HepG2 (cell line): ENCODE results near the gene TAMM41.

Source experiments
- EZH2 ChIP-seq: conservative IDR thresholded peaks from 2 replicates; pipeline ENCODE4 v1.6.1; 2012; ENCODE audit warnings: mild to moderate bottlenecking, low read depth, low read length, moderate library complexity
- HDAC6 ChIP-seq: fragments of 200-600 bp; sonication (generic); IDR thresholded peaks from 2 replicates; pipeline ENCODE4 v1.7.0; 2017; ENCODE audit warnings: mild to moderate bottlenecking, antibody characterized with exemption, low read length, low read depth
- KDM5A ChIP-seq: fragments of 200-600 bp; sonication (generic); IDR thresholded peaks from 2 replicates; pipeline ENCODE4 v1.7.0; 2018; ENCODE audit warnings: antibody characterized with exemption, mild to moderate bottlenecking, low read length, borderline replicate concordance
- ZNF766 ChIP-seq: sonication (generic); formaldehyde crosslinking; IDR thresholded peaks from 2 replicates; pipeline ENCODE4 v1.5.0; 2020; ENCODE audit warnings: missing genetic modification reagents, borderline replicate concordance
- ZNF775 ChIP-seq: sonication (generic); formaldehyde crosslinking; IDR thresholded peaks from 2 replicates; pipeline ENCODE4 v1.4.0; 2020; ENCODE audit warnings: missing genetic modification reagents, mild to moderate bottlenecking, moderate library complexity, borderline replicate concordance
- TF ChIP-seq, protein P1 (sequence below): sonication (generic); formaldehyde crosslinking; IDR thresholded peaks from 2 replicates; pipeline ENCODE4 v1.8.1; 2022; ENCODE audit warnings: mild to moderate bottlenecking, missing genetic modification reagents
- TF ChIP-seq, protein P2 (sequence below): sonication (generic); formaldehyde crosslinking; conservative IDR thresholded peaks from 2 replicates; pipeline ENCODE4 v1.8.0; 2022; ENCODE audit warnings: low read depth, missing genetic modification reagents
- TF ChIP-seq, protein P3 (sequence below): sonication (generic); formaldehyde crosslinking; IDR thresholded peaks from 2 replicates; pipeline ENCODE4 v1.4.0; 2020; ENCODE audit warnings: missing genetic modification reagents

DNA sequence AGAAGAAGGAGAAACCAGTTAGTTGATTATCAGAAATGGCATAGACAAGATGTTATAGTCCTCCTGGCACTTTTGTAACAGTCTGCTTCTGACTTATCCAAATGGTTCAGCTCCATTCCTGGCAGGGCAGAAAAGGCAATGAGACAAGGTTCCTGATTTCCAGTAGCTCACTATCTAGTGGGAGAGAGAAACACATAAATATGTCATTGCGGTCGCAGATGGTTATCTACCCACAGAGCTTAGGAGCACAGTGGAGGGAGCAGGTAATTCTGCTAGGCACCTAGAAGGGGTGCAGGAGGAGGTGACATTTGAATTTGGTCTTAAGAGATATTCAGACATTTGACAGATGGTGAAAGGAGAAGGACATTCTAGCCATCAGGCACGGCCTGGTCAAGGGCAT is 78.1 kb downstream of the TAMM41 start:
- TF ChIP-seq, protein P1, sequence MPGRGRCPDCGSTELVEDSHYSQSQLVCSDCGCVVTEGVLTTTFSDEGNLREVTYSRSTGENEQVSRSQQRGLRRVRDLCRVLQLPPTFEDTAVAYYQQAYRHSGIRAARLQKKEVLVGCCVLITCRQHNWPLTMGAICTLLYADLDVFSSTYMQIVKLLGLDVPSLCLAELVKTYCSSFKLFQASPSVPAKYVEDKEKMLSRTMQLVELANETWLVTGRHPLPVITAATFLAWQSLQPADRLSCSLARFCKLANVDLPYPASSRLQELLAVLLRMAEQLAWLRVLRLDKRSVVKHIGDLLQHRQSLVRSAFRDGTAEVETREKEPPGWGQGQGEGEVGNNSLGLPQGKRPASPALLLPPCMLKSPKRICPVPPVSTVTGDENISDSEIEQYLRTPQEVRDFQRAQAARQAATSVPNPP (CRISPR knock-in tag), result no peak
- TF ChIP-seq, protein P2, sequence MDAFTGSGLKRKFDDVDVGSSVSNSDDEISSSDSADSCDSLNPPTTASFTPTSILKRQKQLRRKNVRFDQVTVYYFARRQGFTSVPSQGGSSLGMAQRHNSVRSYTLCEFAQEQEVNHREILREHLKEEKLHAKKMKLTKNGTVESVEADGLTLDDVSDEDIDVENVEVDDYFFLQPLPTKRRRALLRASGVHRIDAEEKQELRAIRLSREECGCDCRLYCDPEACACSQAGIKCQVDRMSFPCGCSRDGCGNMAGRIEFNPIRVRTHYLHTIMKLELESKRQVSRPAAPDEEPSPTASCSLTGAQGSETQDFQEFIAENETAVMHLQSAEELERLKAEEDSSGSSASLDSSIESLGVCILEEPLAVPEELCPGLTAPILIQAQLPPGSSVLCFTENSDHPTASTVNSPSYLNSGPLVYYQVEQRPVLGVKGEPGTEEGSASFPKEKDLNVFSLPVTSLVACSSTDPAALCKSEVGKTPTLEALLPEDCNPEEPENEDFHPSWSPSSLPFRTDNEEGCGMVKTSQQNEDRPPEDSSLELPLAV (CRISPR knock-in tag), result no peak
- TF ChIP-seq, protein P3, sequence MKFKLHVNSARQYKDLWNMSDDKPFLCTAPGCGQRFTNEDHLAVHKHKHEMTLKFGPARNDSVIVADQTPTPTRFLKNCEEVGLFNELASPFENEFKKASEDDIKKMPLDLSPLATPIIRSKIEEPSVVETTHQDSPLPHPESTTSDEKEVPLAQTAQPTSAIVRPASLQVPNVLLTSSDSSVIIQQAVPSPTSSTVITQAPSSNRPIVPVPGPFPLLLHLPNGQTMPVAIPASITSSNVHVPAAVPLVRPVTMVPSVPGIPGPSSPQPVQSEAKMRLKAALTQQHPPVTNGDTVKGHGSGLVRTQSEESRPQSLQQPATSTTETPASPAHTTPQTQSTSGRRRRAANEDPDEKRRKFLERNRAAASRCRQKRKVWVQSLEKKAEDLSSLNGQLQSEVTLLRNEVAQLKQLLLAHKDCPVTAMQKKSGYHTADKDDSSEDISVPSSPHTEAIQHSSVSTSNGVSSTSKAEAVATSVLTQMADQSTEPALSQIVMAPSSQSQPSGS (CRISPR knock-in tag), result no peak
- TF ChIP-seq HDAC6 (no peak), EZH2 (no peak), ZNF766 (CRISPR knock-in tag) (no peak), ZNF775 (CRISPR knock-in tag) (no peak), KDM5A (no peak)
